Stimulated activated naive B cell treated with anti-CD40 and anti-IgM and Interleukin-4, amounts not matched to agents 10 μg/mL and 1 μg/mL and 100 μg/mL, for 72 hours (primary cell): Measurements from ENCODE around the gene PTPRT.
"Not testable (repeated sequence)": the region's sequence is repeated elsewhere in the genome, so short reads cannot be mapped to it uniquely, and the experiment has no call there.

Source experiments
- ATAC-seq, 2 donors: fragments of 150-1000 bp; cut with Tn5 transposase; replicated peaks; 2 replicates each; pipeline ENCODE4 v1.10.0; 2021; ENCODE audit warnings: moderate library complexity in 1 of 2
- DNase-seq: peaks from one replicate; pipeline ENCODE4 v3.0.0; 2021
- H3K27ac Mint-ChIP-seq: one replicate; pipeline ENCODE4 v1.8.0; 2022; ENCODE audit warnings: mild to moderate bottlenecking, mixed read lengths
- H3K27me3 Mint-ChIP-seq, 2 donors: one replicate each; pipeline ENCODE4 v1.8.0; 2022; ENCODE audit warnings: mixed read lengths in 2 of 2
- H3K36me3 Mint-ChIP-seq, 2 donors: one replicate each; pipeline ENCODE4 v1.8.0; 2022; ENCODE audit warnings: mixed read lengths in 2 of 2, mild to moderate bottlenecking in 1 of 2
- H3K4me1 Mint-ChIP-seq, 2 donors: one replicate each; pipeline ENCODE4 v1.8.0; 2022; ENCODE audit warnings: mixed read lengths in 2 of 2, mild to moderate bottlenecking in 1 of 2
- H3K4me3 Mint-ChIP-seq, 2 donors: one replicate each; pipeline ENCODE4 v1.8.0; 2022; ENCODE audit warnings: mild to moderate bottlenecking in 2 of 2, mixed read lengths in 2 of 2, moderate library complexity in 1 of 2
- H3K9me3 Mint-ChIP-seq, 2 donors: one replicate each; pipeline ENCODE4 v1.8.0; 2022; ENCODE audit warnings: mixed read lengths in 2 of 2, mild to moderate bottlenecking in 1 of 2

The PTPRT gene

GRCh38 chr20:42261766-42262270 is 927.9 kb downstream of the PTPRT start:
- Mint-ChIP-seq H3K4me3 (no peak overlapping the region), H3K36me3 (no peaks in the 10 kb centered on the region), H3K27me3 (no peaks in the 10 kb centered on the region), H3K4me1 (no peaks in the 10 kb centered on the region), H3K9me3 (peaks cover 0 to 5% of the 10 kb centered on the region in 2 donors), H3K27ac (no peak overlapping the region)
- ATAC-seq (no peak), DNase-seq (no peak)

- H3K4me3 Mint-ChIP-seq = no peak overlapping the region
- H3K27ac Mint-ChIP-seq = no peak overlapping the region
- no peak for DNase-seq
- ATAC-seq = no peak
- H3K4me1 Mint-ChIP-seq = no peaks in the 10 kb centered on the region
- peaks cover 0 to 4% of the 10 kb centered on the region in 2 donors for H3K9me3 Mint-ChIP-seq
- no peaks in the 10 kb centered on the region for H3K36me3 Mint-ChIP-seq
- no peaks in the 10 kb centered on the region for H3K27me3 Mint-ChIP-seq
Observed at GRCh38 chr20:42260184-42260583, 929.5 kb downstream of the PTPRT start.

- ATAC-seq (no peak), DNase-seq (no peak)
- H3K36me3 Mint-ChIP-seq = no peaks in the 10 kb centered on the region
- H3K9me3 Mint-ChIP-seq = peaks cover 0 to 4% of the 10 kb centered on the region in 2 donors
- H3K27ac Mint-ChIP-seq = no peak overlapping the region
- no peaks in the 10 kb centered on the region for H3K27me3 Mint-ChIP-seq
- H3K4me3 Mint-ChIP-seq = no peak overlapping the region
- no peaks in the 10 kb centered on the region for H3K4me1 Mint-ChIP-seq
Observed at GRCh38 chr20:42259389-42259788, 930.3 kb downstream of the PTPRT start.

- Mint-ChIP-seq H3K9me3 (peaks cover 0 to 4% of the 10 kb centered on the region in 2 donors), H3K36me3 (no peaks in the 10 kb centered on the region), H3K27ac (no peak overlapping the region), H3K4me1 (no peaks in the 10 kb centered on the region), H3K4me3 (no peak overlapping the region), H3K27me3 (no peaks in the 10 kb centered on the region)
- ATAC-seq = no peak
- DNase-seq = no peak
Observed at GRCh38 chr20:42258564-42259302, 931.0 kb downstream of the PTPRT start.

GRCh38 chr20:42255821-42256220 is 933.9 kb downstream of the PTPRT start:
- H3K27ac Mint-ChIP-seq = no peak overlapping the region
- no peak for ATAC-seq
- H3K36me3 Mint-ChIP-seq = no peaks in the 10 kb centered on the region
- no peak overlapping the region for H3K4me3 Mint-ChIP-seq
- H3K9me3 Mint-ChIP-seq = peaks cover 0 to 3% of the 10 kb centered on the region in 2 donors
- DNase-seq = no peak
- H3K27me3 Mint-ChIP-seq = no peaks in the 10 kb centered on the region
- no peaks in the 10 kb centered on the region for H3K4me1 Mint-ChIP-seq

- no peaks in the 10 kb centered on the region for H3K4me1 Mint-ChIP-seq
- no peak for ATAC-seq
- no peak overlapping the region for H3K27ac Mint-ChIP-seq
Observed at GRCh38 chr20:42254673-42255072, 935.0 kb downstream of the PTPRT start.

GRCh38 chr20:42252116-42252515 is 937.6 kb downstream of the PTPRT start:
- H3K9me3 Mint-ChIP-seq = peaks cover 0 to 6% of the 10 kb centered on the region in 2 donors
- no peak for ATAC-seq
- H3K27me3 Mint-ChIP-seq = no peaks in the 10 kb centered on the region
- no peak overlapping the region for H3K27ac Mint-ChIP-seq
- H3K4me3 Mint-ChIP-seq = no peak overlapping the region
- no peaks in the 10 kb centered on the region for H3K36me3 Mint-ChIP-seq
- H3K4me1 Mint-ChIP-seq = no peaks in the 10 kb centered on the region
- no peak for DNase-seq

More at GRCh38 chr20:42254673-42255072, 935.0 kb downstream of the PTPRT start:
- DNase-seq = no peak
- H3K9me3 Mint-ChIP-seq = peaks cover 0 to 3% of the 10 kb centered on the region in 2 donors
- no peak overlapping the region for H3K4me3 Mint-ChIP-seq
- no peaks in the 10 kb centered on the region for H3K27me3 Mint-ChIP-seq
- H3K36me3 Mint-ChIP-seq = no peaks in the 10 kb centered on the region

GRCh38 chr20:42218621-42219374 is 970.9 kb downstream of the PTPRT start:
- Mint-ChIP-seq H3K27ac (no peak overlapping the region), H3K9me3 (peaks cover 12 to 14% of the 10 kb centered on the region in 2 donors), H3K27me3 (no peaks in the 10 kb centered on the region), H3K36me3 (no peaks in the 10 kb centered on the region), H3K4me3 (no peak overlapping the region), H3K4me1 (no peaks in the 10 kb centered on the region)
- DNase-seq (no peak), ATAC-seq (no peak)

- H3K9me3 Mint-ChIP-seq = peaks cover 3 to 10% of the 10 kb centered on the region in 2 donors
- DNase-seq (no peak), ATAC-seq (no peak)
- no peaks in the 10 kb centered on the region for H3K27me3 Mint-ChIP-seq
- no peaks in the 10 kb centered on the region for H3K36me3 Mint-ChIP-seq
- H3K4me1 Mint-ChIP-seq = no peaks in the 10 kb centered on the region
- H3K4me3 Mint-ChIP-seq = no peak overlapping the region
- no peak overlapping the region for H3K27ac Mint-ChIP-seq
Observed at GRCh38 chr20:42214074-42214473, 975.6 kb downstream of the PTPRT start.

- no peak overlapping the region for H3K27ac Mint-ChIP-seq
- ATAC-seq = no peak
- no peak for DNase-seq
- H3K36me3 Mint-ChIP-seq = no peaks in the 10 kb centered on the region
- H3K4me3 Mint-ChIP-seq = no peak overlapping the region
- H3K4me1 Mint-ChIP-seq = no peaks in the 10 kb centered on the region
- peaks cover 3 to 12% of the 10 kb centered on the region in 2 donors for H3K9me3 Mint-ChIP-seq
- no peaks in the 10 kb centered on the region for H3K27me3 Mint-ChIP-seq
Observed at GRCh38 chr20:42212391-42212790, 977.3 kb downstream of the PTPRT start.

GRCh38 chr20:42206557-42206956 is 983.1 kb downstream of the PTPRT start:
- not testable (repeated sequence) for H3K9me3 Mint-ChIP-seq, H3K36me3 Mint-ChIP-seq, H3K4me1 Mint-ChIP-seq, DNase-seq, H3K4me3 Mint-ChIP-seq, H3K27ac Mint-ChIP-seq, ATAC-seq, H3K27me3 Mint-ChIP-seq

GRCh38 chr20:42204109-42204660 is 985.5 kb downstream of the PTPRT start:
- no peak for ATAC-seq
- Mint-ChIP-seq H3K9me3 (peaks cover 0 to 6% of the 10 kb centered on the region in 2 donors), H3K27ac (no peak overlapping the region), H3K4me3 (no peak overlapping the region), H3K36me3 (no peaks in the 10 kb centered on the region), H3K4me1 (no peaks in the 10 kb centered on the region), H3K27me3 (no peaks in the 10 kb centered on the region)
- no peak for DNase-seq

- DNase-seq = no peak
- Mint-ChIP-seq H3K4me1 (no peaks in the 10 kb centered on the region), H3K36me3 (no peaks in the 10 kb centered on the region), H3K27me3 (no peaks in the 10 kb centered on the region), H3K9me3 (peaks cover 0 to 5% of the 10 kb centered on the region in 2 donors), H3K27ac (no peak overlapping the region), H3K4me3 (no peak overlapping the region)
- no peak for ATAC-seq
Observed at GRCh38 chr20:42197599-42197998, 992.1 kb downstream of the PTPRT start.

- DNase-seq (no peak), ATAC-seq (no peak)
- H3K27ac Mint-ChIP-seq = no peak overlapping the region
- H3K4me1 Mint-ChIP-seq = no peaks in the 10 kb centered on the region
- H3K4me3 Mint-ChIP-seq = no peak overlapping the region
- no peaks in the 10 kb centered on the region for H3K27me3 Mint-ChIP-seq
- H3K36me3 Mint-ChIP-seq = no peaks in the 10 kb centered on the region
- peaks cover 0 to 3% of the 10 kb centered on the region in 2 donors for H3K9me3 Mint-ChIP-seq
Observed at GRCh38 chr20:42193119-42193518, 996.6 kb downstream of the PTPRT start.
